Mesenchymal stem cell (in vitro differentiated cells and primary cell): ENCODE measurements around the gene CMSS1.

Experiments used
- DNase-seq: peaks from one replicate; pipeline ENCODE4 v3.0.0-alpha.2; 2013
- H2AFZ ChIP-seq: one replicate; pipeline ENCODE4 v1.6.1; 2013; ENCODE audit warnings: low read depth, mild to moderate bottlenecking, control low read depth, inconsistent platforms, low read length, moderate library complexity
- H2AK5ac ChIP-seq: 2 replicates; pipeline ENCODE4 v1.6.1; 2013; ENCODE audit warnings: low read length, moderate library complexity, mild to moderate bottlenecking, inconsistent platforms; ENCODE audit not compliant: severe bottlenecking
- H2BK120ac ChIP-seq: one replicate; pipeline ENCODE4 v1.6.1; 2013; ENCODE audit warnings: low read depth, mild to moderate bottlenecking, inconsistent platforms, low read length, moderate library complexity
- H2BK12ac ChIP-seq, 2 experiments: one replicate each; pipeline ENCODE4 v1.6.1; 2013; ENCODE audit warnings: inconsistent platforms in 2 of 2, low read length in 2 of 2, mild to moderate bottlenecking in 2 of 2, moderate library complexity in 2 of 2, control low read depth in 1 of 2
- H2BK15ac ChIP-seq: one replicate; pipeline ENCODE4 v1.6.1; 2013; ENCODE audit warnings: mild to moderate bottlenecking, low read depth, inconsistent platforms; ENCODE audit not compliant: poor library complexity, severe bottlenecking
- H2BK5ac ChIP-seq: 2 replicates; pipeline ENCODE4 v1.6.1; 2013; ENCODE audit warnings: low read depth, mild to moderate bottlenecking, low read length, control low read depth, inconsistent platforms; ENCODE audit not compliant: poor library complexity, severe bottlenecking
- H3K14ac ChIP-seq, 2 experiments: one replicate each; pipeline ENCODE4 v1.6.1; 2013; ENCODE audit warnings: inconsistent platforms in 2 of 2, low read length in 2 of 2, control low read depth in 1 of 2, mild to moderate bottlenecking in 1 of 2, moderate library complexity in 1 of 2
- H3K18ac ChIP-seq, 2 experiments: one replicate each; pipeline ENCODE4 v1.6.1; 2013; ENCODE audit warnings: inconsistent platforms in 2 of 2, low read length in 2 of 2, control low read depth in 1 of 2, low read depth in 1 of 2, mild to moderate bottlenecking in 1 of 2
- H3K23ac ChIP-seq, 2 experiments: one replicate each; pipeline ENCODE4 v1.6.1; 2013; ENCODE audit warnings: inconsistent platforms in 2 of 2, low read length in 2 of 2, mild to moderate bottlenecking in 2 of 2, moderate library complexity in 2 of 2, control low read depth in 1 of 2
- H3K27ac ChIP-seq: 2 replicates; pipeline ENCODE4 v1.5.1; 2013; ENCODE audit warnings: mild to moderate bottlenecking, moderate library complexity, low read length, control low read depth, inconsistent platforms; ENCODE audit not compliant: poor library complexity, severe bottlenecking
- H3K27me3 ChIP-seq, 2 experiments: 2 replicates each; pipeline versions ENCODE4 v1.6.1 to v1.7.0; 2013; ENCODE audit warnings: low read length in 2 of 2, mild to moderate bottlenecking in 2 of 2, moderate library complexity in 2 of 2, control low read depth in 1 of 2, inconsistent platforms in 1 of 2; ENCODE audit not compliant: control insufficient read depth in 1 of 2, insufficient read depth in 1 of 2
- H3K36me3 ChIP-seq, 2 experiments: 2 replicates each; pipeline versions ENCODE4 v1.6.1 to v1.7.0; 2013; ENCODE audit warnings: low read length in 2 of 2, control low read depth in 1 of 2, inconsistent platforms in 1 of 2, low read depth in 1 of 2, mild to moderate bottlenecking in 1 of 2; ENCODE audit not compliant: insufficient read depth in 2 of 2, control insufficient read depth in 1 of 2
- H3K4ac ChIP-seq, 2 experiments: one replicate each; pipeline ENCODE4 v1.6.1; 2013; ENCODE audit warnings: inconsistent platforms in 2 of 2, low read length in 2 of 2, mild to moderate bottlenecking in 2 of 2, moderate library complexity in 2 of 2, control low read depth in 1 of 2, low read depth in 1 of 2
- H3K4me1 ChIP-seq: 2 replicates; pipeline ENCODE4 v1.6.1; 2013; ENCODE audit warnings: low read depth, low read length, control low read depth; ENCODE audit not compliant: control insufficient read depth, insufficient read depth
- H3K4me2 ChIP-seq: 2 replicates; pipeline ENCODE4 v1.6.1; 2013; ENCODE audit warnings: low read length, mild to moderate bottlenecking, inconsistent platforms; ENCODE audit not compliant: poor library complexity, severe bottlenecking
- H3K4me3 ChIP-seq, 2 experiments: 2 replicates each; pipeline versions ENCODE4 v1.5.1 to v1.7.0; 2013; ENCODE audit warnings: low read length in 2 of 2, mild to moderate bottlenecking in 2 of 2, control low read depth in 1 of 2, low read depth in 1 of 2; ENCODE audit not compliant: insufficient read depth in 1 of 2
- H3K79me1 ChIP-seq: replicated peaks from 2 replicates; pipeline ENCODE4 v1.6.1; 2013; ENCODE audit warnings: mild to moderate bottlenecking, control low read depth, low read length, inconsistent platforms; ENCODE audit not compliant: poor library complexity, severe bottlenecking
- H3K9ac ChIP-seq: 2 replicates; pipeline ENCODE4 v1.7.0; 2013; ENCODE audit warnings: mild to moderate bottlenecking, low read length, moderate library complexity
- H3K9me3 ChIP-seq: 2 replicates; pipeline ENCODE4 v1.7.0; 2013; ENCODE audit warnings: mild to moderate bottlenecking, low read length; ENCODE audit not compliant: control insufficient read depth
- H4K8ac ChIP-seq: one replicate; pipeline ENCODE4 v1.6.1; 2013; ENCODE audit warnings: inconsistent platforms, mild to moderate bottlenecking, low read length, moderate library complexity
- H4K91ac ChIP-seq: one replicate; pipeline ENCODE4 v1.6.1; 2013; ENCODE audit warnings: mild to moderate bottlenecking, low read length, inconsistent platforms
- WGBS: methylation state at CpG from one replicate; pipeline ENCODE4 v1.1.7; 2013; ENCODE audit warnings: mixed read lengths; 5-methylcytosine and 5-hydroxymethylcytosine counted together

CMSS1 gene

GRCh38 chr3:100097919-100098783, 280.5 kb downstream of the CMSS1 start:
- no peaks in the 10 kb centered on the region for H3K27me3 ChIP-seq
- H3K18ac ChIP-seq = no peak overlapping the region
- H3K9ac ChIP-seq = no peak overlapping the region
- no peak overlapping the region for H4K8ac ChIP-seq
- no peak overlapping the region for H3K14ac ChIP-seq
- no peaks in the 10 kb centered on the region for H3K79me1 ChIP-seq
- no peak overlapping the region for H3K4me3 ChIP-seq
- no peak overlapping the region for H2BK5ac ChIP-seq
- no peak overlapping the region for H2AFZ ChIP-seq
- H2AK5ac ChIP-seq = no peak overlapping the region
- H2BK12ac ChIP-seq = no peak overlapping the region
- no peaks in the 10 kb centered on the region for H3K9me3 ChIP-seq
- H3K4me1 ChIP-seq = peaks cover 3% of the 10 kb centered on the region
- no peak overlapping the region for H2BK120ac ChIP-seq
- H2BK15ac ChIP-seq = no peak overlapping the region
- DNase-seq = no peak
- no peak overlapping the region for H3K4me2 ChIP-seq
- H4K91ac ChIP-seq = no peak overlapping the region
- no peaks in the 10 kb centered on the region for H3K36me3 ChIP-seq
- WGBS = 77% methylated on average over 4 of the region's 6 CpGs
- H3K27ac ChIP-seq = peak overlapping the region; percentile 32
- peak overlapping the region in 1 of 2 experiments; percentile 51 for H3K4ac ChIP-seq
- H3K23ac ChIP-seq = no peak overlapping the region

DNA sequence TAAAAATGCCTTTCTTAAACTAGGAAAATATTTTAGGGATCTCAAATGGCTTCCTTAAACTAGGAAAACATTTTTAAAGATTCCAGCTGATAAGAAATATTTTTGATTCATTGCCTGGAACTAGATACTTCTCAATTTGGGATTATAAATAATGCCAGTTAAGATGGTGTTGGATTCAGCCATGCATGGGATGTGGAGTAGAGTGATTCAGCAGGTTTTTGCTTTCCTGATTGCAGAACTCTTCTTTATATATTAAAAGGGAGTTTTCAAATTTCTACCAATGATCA, 281.1 kb downstream of the CMSS1 start:
- Histone ChIP-seq H3K4me2 (no peak overlapping the region), H2BK5ac (no peak overlapping the region), H2AFZ (no peak overlapping the region), H3K27me3 (no peaks in the 10 kb centered on the region), H3K23ac (no peak overlapping the region), H3K18ac (no peak overlapping the region), H3K9ac (no peak overlapping the region), H3K4me3 (no peak overlapping the region), H3K14ac (no peak overlapping the region), H2BK120ac (no peak overlapping the region), H3K36me3 (no peaks in the 10 kb centered on the region), H2AK5ac (no peak overlapping the region), H2BK15ac (no peak overlapping the region), H3K4me1 (peaks cover 4% of the 10 kb centered on the region), H3K79me1 (no peaks in the 10 kb centered on the region), H3K27ac (no peak overlapping the region), H4K8ac (no peak overlapping the region), H3K9me3 (no peaks in the 10 kb centered on the region), H4K91ac (no peak overlapping the region), H3K4ac (no peak overlapping the region), H2BK12ac (no peak overlapping the region)
- no peak for DNase-seq

- Histone ChIP-seq H3K79me1 (no peaks in the 10 kb centered on the region), H2BK5ac (no peak overlapping the region), H2BK12ac (peak overlapping the region; percentile 70 to 71), H3K36me3 (no peaks in the 10 kb centered on the region), H3K9me3 (no peaks in the 10 kb centered on the region), H3K18ac (peak overlapping the region in 1 of 2 experiments; percentile 61), H3K27ac (no peak overlapping the region), H2BK15ac (no peak overlapping the region), H3K4me1 (peaks cover 10% of the 10 kb centered on the region), H2AFZ (no peak overlapping the region), H3K14ac (no peak overlapping the region), H3K23ac (no peak overlapping the region), H3K4ac (no peak overlapping the region), H4K91ac (no peak overlapping the region), H3K4me2 (no peak overlapping the region), H2AK5ac (peak overlapping the region; percentile 46), H2BK120ac (peak overlapping the region; percentile 61), H3K27me3 (no peaks in the 10 kb centered on the region), H3K9ac (no peak overlapping the region), H3K4me3 (no peak overlapping the region), H4K8ac (no peak overlapping the region)
- DNase-seq = no peak
- WGBS = 87% methylated on average over 1 of the region's 2 CpGs
Observed at GRCh38 chr3:100099621-100100020, 282.0 kb downstream of the CMSS1 start.

- Histone ChIP-seq H3K36me3 (no peaks in the 10 kb centered on the region), H3K9ac (no peak overlapping the region), H3K4ac (no peak overlapping the region), H3K14ac (no peak overlapping the region), H3K4me1 (peaks cover 10% of the 10 kb centered on the region), H3K18ac (peak overlapping the region in 1 of 2 experiments; percentile 5), H2AFZ (no peak overlapping the region), H3K4me3 (no peak overlapping the region), H3K23ac (no peak overlapping the region), H2BK5ac (no peak overlapping the region), H3K27ac (no peak overlapping the region), H4K91ac (no peak overlapping the region), H3K27me3 (no peaks in the 10 kb centered on the region), H3K79me1 (no peaks in the 10 kb centered on the region), H2BK120ac (no peak overlapping the region), H2BK12ac (peak overlapping the region in 1 of 2 experiments; percentile 49), H2BK15ac (no peak overlapping the region), H3K4me2 (no peak overlapping the region), H3K9me3 (no peaks in the 10 kb centered on the region), H2AK5ac (no peak overlapping the region), H4K8ac (no peak overlapping the region)
- DNase-seq = no peak
- 86% methylated on average over 2 of the region's 2 CpGs for WGBS
Observed at GRCh38 chr3:100100425-100100824, 282.8 kb downstream of the CMSS1 start.
